ENCODE data around the gene UBE2D1.

Gene UBE2D1

GRCh38 chr10:58384999-58385783 lies 50.4 kb downstream of the UBE2D1 start, which contains the start of gene TFAM:
TSS of gene TFAM (plus strand) at chr10:58385410. CDS start at chr10:58385548, 138 bp downstream.
- peak within 1 kb of the TSS; percentile 87 for H3K14ac ChIP-seq (ENCODE audit: low read length)
- H4K91ac ChIP-seq (ENCODE audit: low read depth, low read length, poor library complexity), result no peak within 1 kb of the TSS
- H3K27me3 ChIP-seq (ENCODE audit: control insufficient read depth in 3 of 3, insufficient read depth in 3 of 3, low read depth in 1 of 3, low read length in 3 of 3), result no peaks in the 10 kb centered on the region
- H3K9ac ChIP-seq (ENCODE audit: low read depth, low read length, poor library complexity), result peak within 1 kb of the TSS; percentile 99
- H2BK5ac ChIP-seq (ENCODE audit: low read length), result peak within 1 kb of the TSS; percentile 77
- whole genome bisulfite sequencing, 2 donors (ENCODE audit: extremely low coverage in 2 of 2, insufficient read length in 2 of 2, insufficient replicate concordance in 1 of 2), result no CpG with 5 or more reads among the region's 65 CpGs
- peak within 1 kb of the TSS; percentile 96 for H3K18ac ChIP-seq (ENCODE audit: low read length)
- peak within 1 kb of the TSS; percentile 98 for H3K23ac ChIP-seq (ENCODE audit: low read depth, low read length, poor library complexity)
- no peaks in the 10 kb centered on the region for H3K9me3 ChIP-seq (replicated peaks in 1 of 2; ENCODE audit: control insufficient read depth in 2 of 2, insufficient read depth in 1 of 2, low read depth in 1 of 2, low read length in 2 of 2)
- H3K4me1 ChIP-seq (ENCODE audit: control insufficient read depth in 2 of 2, insufficient read depth in 1 of 2, low read depth in 1 of 2, low read length in 2 of 2), result peaks cover 0 to 4% of the 10 kb centered on the region in 2 donors
- no peak within 1 kb of the TSS for H2BK15ac ChIP-seq (ENCODE audit: low read length)
- H3K4ac ChIP-seq (ENCODE audit: low read length), result no peak within 1 kb of the TSS
- H3K4me3 ChIP-seq (ENCODE audit: low read length in 2 of 2), result peak within 1 kb of the TSS; percentile 90 to 98
- peak within 1 kb of the TSS; percentile 94 for H3K27ac ChIP-seq (replicated peaks; ENCODE audit: low read length)
- H3K4me2 ChIP-seq (ENCODE audit: insufficient read depth, low read length, poor library complexity, severe bottlenecking), result peak within 1 kb of the TSS; percentile 63
- H2BK12ac ChIP-seq (ENCODE audit: low read length), result no peak within 1 kb of the TSS
- no peak within 1 kb of the TSS for H4K8ac ChIP-seq (ENCODE audit: low read depth, low read length)
- peaks cover 6 to 40% of the 10 kb centered on the region in 2 donors for H3K36me3 ChIP-seq (replicated peaks in 1 of 2; ENCODE audit: control insufficient read depth in 2 of 2, insufficient read depth in 2 of 2, low read length in 2 of 2)
- H2AFZ ChIP-seq (ENCODE audit: low read length), result peak within 1 kb of the TSS; percentile 96
- H3K79me1 ChIP-seq (ENCODE audit: low read depth, low read length), result no peaks in the 10 kb centered on the region
- H2BK120ac ChIP-seq (ENCODE audit: low read depth, low read length), result no peak within 1 kb of the TSS
- no peak within 1 kb of the TSS for H2AK5ac ChIP-seq (ENCODE audit: low read depth, low read length)
- peak; percentile 86 for DNase-seq (ENCODE audit: low spot score)

GRCh38 chr10:58385784-58386112 lies 50.9 kb downstream of the UBE2D1 start:
- WGBS, 2 donors (ENCODE audit: extremely low coverage in 2 of 2, insufficient read length in 2 of 2, insufficient replicate concordance in 1 of 2), result no CpG with 5 or more reads among the region's 15 CpGs
- Histone ChIP-seq H4K91ac (ENCODE audit: low read depth, low read length, poor library complexity) (no peak overlapping the region), H2AFZ (ENCODE audit: low read length) (peak overlapping the region; percentile 96), H3K4me2 (ENCODE audit: insufficient read depth, low read length, poor library complexity, severe bottlenecking) (peak overlapping the region; percentile 52), H3K4ac (ENCODE audit: low read length) (no peak overlapping the region), H2BK5ac (ENCODE audit: low read length) (peak overlapping the region; percentile 77), H3K27me3 (ENCODE audit: control insufficient read depth in 3 of 3, insufficient read depth in 3 of 3, low read depth in 1 of 3, low read length in 3 of 3) (no peaks in the 10 kb centered on the region), H2BK15ac (ENCODE audit: low read length) (no peak overlapping the region), H3K14ac (ENCODE audit: low read length) (peak overlapping the region; percentile 67), H3K36me3 (replicated peaks in 1 of 2; ENCODE audit: control insufficient read depth in 2 of 2, insufficient read depth in 2 of 2, low read length in 2 of 2) (peaks cover 6 to 46% of the 10 kb centered on the region in 2 donors), H3K9ac (ENCODE audit: low read depth, low read length, poor library complexity) (peak overlapping the region; percentile 99), H3K4me3 (ENCODE audit: low read length in 2 of 2) (peak overlapping the region; percentile 90 to 98), H4K8ac (ENCODE audit: low read depth, low read length) (no peak overlapping the region), H3K79me1 (ENCODE audit: low read depth, low read length) (no peaks in the 10 kb centered on the region), H3K4me1 (ENCODE audit: control insufficient read depth in 2 of 2, insufficient read depth in 1 of 2, low read depth in 1 of 2, low read length in 2 of 2) (peaks cover 0 to 4% of the 10 kb centered on the region in 2 donors), H3K18ac (ENCODE audit: low read length) (peak overlapping the region; percentile 96), H2BK12ac (ENCODE audit: low read length) (no peak overlapping the region), H2AK5ac (ENCODE audit: low read depth, low read length) (no peak overlapping the region), H3K27ac (replicated peaks; ENCODE audit: low read length) (peak overlapping the region; percentile 94), H3K9me3 (replicated peaks in 1 of 2; ENCODE audit: control insufficient read depth in 2 of 2, insufficient read depth in 1 of 2, low read depth in 1 of 2, low read length in 2 of 2) (no peaks in the 10 kb centered on the region), H3K23ac (ENCODE audit: low read depth, low read length, poor library complexity) (no peak overlapping the region), H2BK120ac (ENCODE audit: low read depth, low read length) (no peak overlapping the region)
- DNase-seq (ENCODE audit: low spot score), result peak; percentile 35

GRCh38 chr10:58389024-58389423 lies 54.2 kb downstream of the UBE2D1 start:
- no peak overlapping the region for H4K8ac ChIP-seq (ENCODE audit: low read depth, low read length)
- no peaks in the 10 kb centered on the region for H3K9me3 ChIP-seq (replicated peaks in 1 of 2; ENCODE audit: control insufficient read depth in 2 of 2, insufficient read depth in 1 of 2, low read depth in 1 of 2, low read length in 2 of 2)
- H2BK120ac ChIP-seq (ENCODE audit: low read depth, low read length), result no peak overlapping the region
- H3K4me1 ChIP-seq (ENCODE audit: control insufficient read depth in 2 of 2, insufficient read depth in 1 of 2, low read depth in 1 of 2, low read length in 2 of 2), result peaks cover 0 to 4% of the 10 kb centered on the region in 2 donors
- no peak overlapping the region for H3K4me3 ChIP-seq (ENCODE audit: low read length in 2 of 2)
- H3K79me1 ChIP-seq (ENCODE audit: low read depth, low read length), result no peaks in the 10 kb centered on the region
- no CpG with 5 or more reads among the region's 3 CpGs for WGBS, 2 donors (ENCODE audit: extremely low coverage in 2 of 2, insufficient read length in 2 of 2, insufficient replicate concordance in 1 of 2)
- no peak overlapping the region for H2AK5ac ChIP-seq (ENCODE audit: low read depth, low read length)
- no peak overlapping the region for H3K18ac ChIP-seq (ENCODE audit: low read length)
- H3K27ac ChIP-seq (replicated peaks; ENCODE audit: low read length), result no peak overlapping the region
- no peaks in the 10 kb centered on the region for H3K27me3 ChIP-seq (ENCODE audit: control insufficient read depth in 3 of 3, insufficient read depth in 3 of 3, low read depth in 1 of 3, low read length in 3 of 3)
- no peak for DNase-seq (ENCODE audit: low spot score)
- no peak overlapping the region for H3K4ac ChIP-seq (ENCODE audit: low read length)
- H2AFZ ChIP-seq (ENCODE audit: low read length), result no peak overlapping the region
- no peak overlapping the region for H2BK15ac ChIP-seq (ENCODE audit: low read length)
- peaks cover 9 to 77% of the 10 kb centered on the region in 2 donors for H3K36me3 ChIP-seq (replicated peaks in 1 of 2; ENCODE audit: control insufficient read depth in 2 of 2, insufficient read depth in 2 of 2, low read length in 2 of 2)
- no peak overlapping the region for H2BK5ac ChIP-seq (ENCODE audit: low read length)
- no peak overlapping the region for H3K23ac ChIP-seq (ENCODE audit: low read depth, low read length, poor library complexity)
- no peak overlapping the region for H3K14ac ChIP-seq (ENCODE audit: low read length)
- no peak overlapping the region for H4K91ac ChIP-seq (ENCODE audit: low read depth, low read length, poor library complexity)
- H2BK12ac ChIP-seq (ENCODE audit: low read length), result no peak overlapping the region
- no peak overlapping the region for H3K4me2 ChIP-seq (ENCODE audit: insufficient read depth, low read length, poor library complexity, severe bottlenecking)
- H3K9ac ChIP-seq (ENCODE audit: low read depth, low read length, poor library complexity), result no peak overlapping the region

- no peaks in the 10 kb centered on the region for H3K79me1 ChIP-seq (ENCODE audit: low read depth, low read length)
- peaks cover 17 to 98% of the 10 kb centered on the region in 2 donors for H3K36me3 ChIP-seq (replicated peaks in 1 of 2; ENCODE audit: control insufficient read depth in 2 of 2, insufficient read depth in 2 of 2, low read length in 2 of 2)
- H3K14ac ChIP-seq (ENCODE audit: low read length), result no peak overlapping the region
- H2BK15ac ChIP-seq (ENCODE audit: low read length), result no peak overlapping the region
- no peak overlapping the region for H3K4me2 ChIP-seq (ENCODE audit: insufficient read depth, low read length, poor library complexity, severe bottlenecking)
- H2AFZ ChIP-seq (ENCODE audit: low read length), result no peak overlapping the region
- H3K23ac ChIP-seq (ENCODE audit: low read depth, low read length, poor library complexity), result no peak overlapping the region
- no peak overlapping the region for H2AK5ac ChIP-seq (ENCODE audit: low read depth, low read length)
- DNase-seq (ENCODE audit: low spot score), result no peak
- H3K9me3 ChIP-seq (replicated peaks in 1 of 2; ENCODE audit: control insufficient read depth in 2 of 2, insufficient read depth in 1 of 2, low read depth in 1 of 2, low read length in 2 of 2), result no peaks in the 10 kb centered on the region
- H3K9ac ChIP-seq (ENCODE audit: low read depth, low read length, poor library complexity), result no peak overlapping the region
- H4K8ac ChIP-seq (ENCODE audit: low read depth, low read length), result no peak overlapping the region
- no peaks in the 10 kb centered on the region for H3K4me1 ChIP-seq (ENCODE audit: control insufficient read depth in 2 of 2, insufficient read depth in 1 of 2, low read depth in 1 of 2, low read length in 2 of 2)
- H3K4me3 ChIP-seq (ENCODE audit: low read length in 2 of 2), result no peak overlapping the region
- no peak overlapping the region for H2BK12ac ChIP-seq (ENCODE audit: low read length)
- no peak overlapping the region for H3K4ac ChIP-seq (ENCODE audit: low read length)
- no peak overlapping the region for H2BK5ac ChIP-seq (ENCODE audit: low read length)
- H3K18ac ChIP-seq (ENCODE audit: low read length), result no peak overlapping the region
- H3K27ac ChIP-seq (replicated peaks; ENCODE audit: low read length), result no peak overlapping the region
- no CpG with 5 or more reads among the region's 2 CpGs for WGBS, 2 donors (ENCODE audit: extremely low coverage in 2 of 2, insufficient read length in 2 of 2, insufficient replicate concordance in 1 of 2)
- H4K91ac ChIP-seq (ENCODE audit: low read depth, low read length, poor library complexity), result no peak overlapping the region
- H3K27me3 ChIP-seq (ENCODE audit: control insufficient read depth in 3 of 3, insufficient read depth in 3 of 3, low read depth in 1 of 3, low read length in 3 of 3), result no peaks in the 10 kb centered on the region
- no peak overlapping the region for H2BK120ac ChIP-seq (ENCODE audit: low read depth, low read length)
Observed at GRCh38 chr10:58393317-58393716, 58.5 kb downstream of the UBE2D1 start.

Measured in neuronal stem cell (in vitro differentiated cells).